HG02852 (cell line): ENCODE measurements around the gene TRIM40.

ENCODE experiments used
- ATAC-seq: cut with Tn5 transposase; IDR thresholded peaks from one replicate; pipeline ENCODE4 v1.9.1; 2021; ENCODE audit warnings: mild to moderate bottlenecking, moderate library complexity; ENCODE audit not compliant: unreplicated experiment

Gene TRIM40

DNA sequence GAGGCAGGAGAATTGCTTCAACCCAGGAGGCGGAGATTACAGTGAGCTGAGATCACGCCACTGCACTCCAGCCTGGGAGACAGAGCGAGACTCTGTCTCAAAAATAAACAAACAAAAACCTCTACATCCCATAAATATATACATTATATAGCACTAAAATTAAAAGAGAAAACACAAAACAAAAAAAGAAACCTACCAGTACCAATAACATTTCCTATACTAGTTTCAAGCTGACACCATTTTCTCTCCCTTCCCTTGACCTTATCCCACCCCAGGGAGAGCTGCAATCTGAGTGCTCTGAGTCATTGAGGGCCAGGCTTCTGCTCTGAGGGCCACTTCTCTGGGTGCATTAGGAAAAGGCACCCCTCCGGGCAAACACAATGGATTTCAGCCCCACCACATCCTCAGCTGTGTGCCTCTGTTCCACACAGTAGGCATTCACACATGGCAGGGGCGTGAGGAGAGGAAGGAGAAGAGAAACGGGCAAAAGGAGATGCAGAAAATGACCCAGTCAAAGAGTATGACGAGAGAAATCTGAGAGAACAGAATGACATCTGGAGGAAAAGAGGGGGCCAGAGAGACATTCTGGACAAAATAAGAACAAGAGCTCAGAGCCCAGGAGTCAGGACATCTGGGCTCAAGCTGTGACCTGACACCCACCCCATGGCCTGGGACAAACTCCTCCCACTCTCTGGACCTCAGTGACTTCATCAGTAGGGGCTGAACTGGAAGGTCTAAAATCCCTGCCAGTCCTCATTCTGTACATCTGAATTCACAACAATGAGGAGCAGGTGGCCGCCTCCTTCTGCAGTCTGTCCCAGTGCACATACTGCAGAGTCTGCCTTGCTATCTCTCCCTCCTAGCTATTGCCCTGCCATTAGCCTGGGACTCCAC lies 59.1 kb downstream of the TRIM40 start:
- no peak for ATAC-seq

DNA sequence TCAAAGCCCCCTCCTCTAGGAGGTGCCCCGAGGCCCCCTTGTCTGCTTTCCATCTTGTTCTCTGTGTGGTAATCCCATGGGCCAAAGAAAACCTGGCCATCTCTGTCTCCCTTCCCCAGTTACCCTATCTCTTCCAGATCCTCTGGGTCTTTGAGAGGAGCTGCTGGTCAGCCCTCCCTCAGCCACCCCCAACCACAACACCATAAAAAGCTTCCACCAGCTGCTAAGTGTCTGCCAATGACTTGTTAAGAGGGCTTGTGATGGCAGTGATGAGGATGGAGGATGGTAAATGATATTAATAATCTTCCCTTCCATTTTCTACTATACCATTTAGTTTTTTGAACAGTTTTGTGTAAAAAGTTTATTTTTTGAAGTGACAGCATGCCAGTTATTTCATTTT lies 60.0 kb downstream of the TRIM40 start:
- ATAC-seq = no peak

DNA sequence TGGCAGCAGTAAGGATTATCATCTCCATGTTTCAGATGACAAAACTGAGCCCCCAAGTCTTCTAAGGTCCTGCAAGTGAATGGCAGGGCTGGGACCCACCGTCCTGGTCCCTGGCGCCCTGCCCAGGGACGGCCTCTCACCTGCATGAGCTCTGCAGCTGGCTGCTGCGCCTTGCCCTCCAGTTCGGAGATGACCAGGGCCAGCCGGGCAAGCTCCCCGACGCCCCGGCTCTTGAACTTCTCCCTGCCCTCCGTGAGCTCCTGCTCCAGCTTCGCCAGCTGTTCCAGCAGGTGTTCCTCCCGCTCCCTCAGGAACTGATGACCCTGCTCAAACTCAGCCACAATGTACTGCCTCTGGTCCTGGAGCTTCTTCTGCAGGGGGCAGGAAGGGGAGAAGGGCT lies 60.4 kb downstream of the TRIM40 start:
- ATAC-seq = no peak
